WTC11 (cell line): ENCODE results near the gene MAP4.

Source experiments
- RELA ChIP-seq: sonication (generic); formaldehyde crosslinking; IDR thresholded peaks from 2 replicates; pipeline ENCODE4 v1.8.1; 2022; ENCODE audit warnings: missing genetic modification reagents, mild to moderate bottlenecking, borderline replicate concordance
- TF ChIP-seq, protein P1 (sequence below): fragments of 200-600 bp; IDR thresholded peaks from 2 replicates; pipeline ENCODE4 v1.8.0; 2022; ENCODE audit warnings: antibody characterized with exemption
- TF ChIP-seq, protein P2 (sequence below): sonication (generic); formaldehyde crosslinking; IDR thresholded peaks from 2 replicates; pipeline ENCODE4 v1.8.1; 2022; ENCODE audit warnings: low read depth, missing genetic modification reagents, borderline replicate concordance

DNA sequence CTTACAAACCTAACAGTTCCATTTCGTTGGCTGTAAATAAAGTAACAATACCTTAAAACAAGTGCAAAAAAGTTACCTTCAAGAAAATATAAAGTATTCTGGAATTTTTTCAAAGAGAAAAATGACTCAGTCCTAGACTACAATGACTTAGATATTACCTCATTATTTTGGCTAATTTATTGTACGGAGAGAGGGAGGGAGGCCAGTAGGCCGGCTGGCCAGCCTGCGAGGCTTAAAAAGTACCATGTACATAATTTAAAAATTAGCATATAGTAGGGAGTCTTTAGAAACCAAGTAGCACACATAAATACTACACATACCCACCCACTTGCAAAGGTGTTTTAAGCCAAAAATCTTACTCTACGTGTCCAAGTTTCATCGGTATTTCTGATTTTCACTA, 41.9 kb upstream of the MAP4 start:
- TF ChIP-seq, protein P1, sequence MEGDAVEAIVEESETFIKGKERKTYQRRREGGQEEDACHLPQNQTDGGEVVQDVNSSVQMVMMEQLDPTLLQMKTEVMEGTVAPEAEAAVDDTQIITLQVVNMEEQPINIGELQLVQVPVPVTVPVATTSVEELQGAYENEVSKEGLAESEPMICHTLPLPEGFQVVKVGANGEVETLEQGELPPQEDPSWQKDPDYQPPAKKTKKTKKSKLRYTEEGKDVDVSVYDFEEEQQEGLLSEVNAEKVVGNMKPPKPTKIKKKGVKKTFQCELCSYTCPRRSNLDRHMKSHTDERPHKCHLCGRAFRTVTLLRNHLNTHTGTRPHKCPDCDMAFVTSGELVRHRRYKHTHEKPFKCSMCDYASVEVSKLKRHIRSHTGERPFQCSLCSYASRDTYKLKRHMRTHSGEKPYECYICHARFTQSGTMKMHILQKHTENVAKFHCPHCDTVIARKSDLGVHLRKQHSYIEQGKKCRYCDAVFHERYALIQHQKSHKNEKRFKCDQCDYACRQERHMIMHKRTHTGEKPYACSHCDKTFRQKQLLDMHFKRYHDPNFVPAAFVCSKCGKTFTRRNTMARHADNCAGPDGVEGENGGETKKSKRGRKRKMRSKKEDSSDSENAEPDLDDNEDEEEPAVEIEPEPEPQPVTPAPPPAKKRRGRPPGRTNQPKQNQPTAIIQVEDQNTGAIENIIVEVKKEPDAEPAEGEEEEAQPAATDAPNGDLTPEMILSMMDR, result no peak
- TF ChIP-seq RELA (CRISPR knock-in tag), result no peak
- TF ChIP-seq, protein P2, sequence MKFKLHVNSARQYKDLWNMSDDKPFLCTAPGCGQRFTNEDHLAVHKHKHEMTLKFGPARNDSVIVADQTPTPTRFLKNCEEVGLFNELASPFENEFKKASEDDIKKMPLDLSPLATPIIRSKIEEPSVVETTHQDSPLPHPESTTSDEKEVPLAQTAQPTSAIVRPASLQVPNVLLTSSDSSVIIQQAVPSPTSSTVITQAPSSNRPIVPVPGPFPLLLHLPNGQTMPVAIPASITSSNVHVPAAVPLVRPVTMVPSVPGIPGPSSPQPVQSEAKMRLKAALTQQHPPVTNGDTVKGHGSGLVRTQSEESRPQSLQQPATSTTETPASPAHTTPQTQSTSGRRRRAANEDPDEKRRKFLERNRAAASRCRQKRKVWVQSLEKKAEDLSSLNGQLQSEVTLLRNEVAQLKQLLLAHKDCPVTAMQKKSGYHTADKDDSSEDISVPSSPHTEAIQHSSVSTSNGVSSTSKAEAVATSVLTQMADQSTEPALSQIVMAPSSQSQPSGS (CRISPR knock-in tag), result no peak
